KMS-11 (cell line): ENCODE results near the gene PARVB.

Source experiments
- H2AFZ ChIP-seq: fragments of 200-600 bp; sonication (generic); 2 replicates; pipeline ENCODE4 v1.6.1; 2016; ENCODE audit warnings: antibody characterized with exemption, mixed run types, low read depth
- H3K27ac ChIP-seq: fragments of 200-600 bp; sonication (generic); 2 replicates; pipeline ENCODE4 v1.6.1; 2016; ENCODE audit warnings: mild to moderate bottlenecking, mixed run types
- H3K27me3 ChIP-seq: fragments of 200-600 bp; sonication (generic); 2 replicates; pipeline ENCODE4 v1.6.1; 2017; ENCODE audit warnings: mild to moderate bottlenecking, low read depth, mixed run types, moderate library complexity; ENCODE audit not compliant: insufficient read depth
- H3K36me3 ChIP-seq: fragments of 200-600 bp; sonication (generic); 2 replicates; pipeline ENCODE4 v1.6.1; 2017; ENCODE audit warnings: mild to moderate bottlenecking, mixed run types; ENCODE audit not compliant: insufficient read depth
- H3K4me1 ChIP-seq: fragments of 200-600 bp; sonication (generic); 2 replicates; pipeline ENCODE4 v1.6.1; 2016; ENCODE audit warnings: mild to moderate bottlenecking, low read depth, mixed run types; ENCODE audit not compliant: poor library complexity, severe bottlenecking
- H3K4me2 ChIP-seq: fragments of 200-600 bp; sonication (generic); 2 replicates; pipeline ENCODE4 v1.7.0; 2016; ENCODE audit warnings: mild to moderate bottlenecking, mixed run types
- H3K4me3 ChIP-seq: fragments of 200-600 bp; sonication (generic); IDR thresholded peaks from 2 replicates; pipeline ENCODE4 v1.6.1; 2017; ENCODE audit warnings: low read depth, low read length, mixed read lengths; ENCODE audit not compliant: insufficient read depth
- H3K79me2 ChIP-seq: fragments of 200-600 bp; sonication (generic); 2 replicates; pipeline ENCODE4 v1.6.1; 2016; ENCODE audit warnings: low read depth, mixed run types; ENCODE audit not compliant: insufficient read depth
- H3K9ac ChIP-seq: fragments of 200-600 bp; sonication (generic); 2 replicates; pipeline ENCODE4 v1.6.1; 2016; ENCODE audit warnings: mild to moderate bottlenecking, mixed run types
- H4K20me1 ChIP-seq: fragments of 200-600 bp; sonication (generic); 2 replicates; pipeline ENCODE4 v1.6.1; 2016; ENCODE audit warnings: mild to moderate bottlenecking, mixed run types; ENCODE audit not compliant: insufficient read depth
- CTCF ChIP-seq: fragments of 200-600 bp; sonication (generic); conservative IDR thresholded peaks from 2 replicates; pipeline ENCODE4 v1.6.1; 2017; ENCODE audit warnings: low read depth, mild to moderate bottlenecking, antibody characterized with exemption, low read length, moderate library complexity, mixed read lengths

PARVB gene

GRCh38 chr22:44214187-44214586 is 190.1 kb downstream of the PARVB start:
- Histone ChIP-seq H3K9ac (no peak overlapping the region), H3K27ac (no peak overlapping the region), H3K36me3 (no peaks in the 10 kb centered on the region), H3K79me2 (no peaks in the 10 kb centered on the region), H3K27me3 (no peaks in the 10 kb centered on the region; the same call in 1 of the 2 replicates), H3K4me3 (no peak overlapping the region), H3K4me2 (no peak overlapping the region), H2AFZ (no peak overlapping the region), H4K20me1 (no peaks in the 10 kb centered on the region), H3K4me1 (no peaks in the 10 kb centered on the region)
- TF ChIP-seq CTCF = no peak

GRCh38 chr22:44214764-44215163 is 190.7 kb downstream of the PARVB start:
- Histone ChIP-seq H3K36me3 (no peaks in the 10 kb centered on the region), H2AFZ (no peak overlapping the region), H3K4me3 (no peak overlapping the region), H3K4me1 (no peaks in the 10 kb centered on the region), H3K9ac (no peak overlapping the region), H3K27me3 (no peaks in the 10 kb centered on the region; the same call in 1 of the 2 replicates), H3K4me2 (no peak overlapping the region), H3K27ac (no peak overlapping the region), H4K20me1 (no peaks in the 10 kb centered on the region), H3K79me2 (no peaks in the 10 kb centered on the region)
- TF ChIP-seq CTCF = no peak

GRCh38 chr22:44215287-44215686 is 191.2 kb downstream of the PARVB start:
- Histone ChIP-seq H2AFZ (no peak overlapping the region), H3K4me3 (no peak overlapping the region), H3K79me2 (no peaks in the 10 kb centered on the region), H3K27ac (no peak overlapping the region), H3K36me3 (no peaks in the 10 kb centered on the region), H3K27me3 (0 out of 2 replicates have a peak, but pooled peaks cover under 1% of the 10 kb centered on the region), H3K4me2 (no peak overlapping the region), H3K4me1 (no peaks in the 10 kb centered on the region), H3K9ac (no peak overlapping the region), H4K20me1 (no peaks in the 10 kb centered on the region)
- no peak for TF ChIP-seq CTCF

GRCh38 chr22:44217346-44217745 is 193.2 kb downstream of the PARVB start:
- Histone ChIP-seq H3K4me1 (no peaks in the 10 kb centered on the region), H3K27ac (no peak overlapping the region), H2AFZ (no peak overlapping the region), H3K27me3 (peaks cover 11% of the 10 kb centered on the region; the same call in 1 of the 2 replicates), H3K4me3 (no peak overlapping the region), H3K9ac (no peak overlapping the region), H4K20me1 (no peaks in the 10 kb centered on the region), H3K36me3 (no peaks in the 10 kb centered on the region), H3K79me2 (no peaks in the 10 kb centered on the region), H3K4me2 (no peak overlapping the region)
- TF ChIP-seq CTCF = no peak
